Measurements from ENCODE around the gene CADPS2.

DNA sequence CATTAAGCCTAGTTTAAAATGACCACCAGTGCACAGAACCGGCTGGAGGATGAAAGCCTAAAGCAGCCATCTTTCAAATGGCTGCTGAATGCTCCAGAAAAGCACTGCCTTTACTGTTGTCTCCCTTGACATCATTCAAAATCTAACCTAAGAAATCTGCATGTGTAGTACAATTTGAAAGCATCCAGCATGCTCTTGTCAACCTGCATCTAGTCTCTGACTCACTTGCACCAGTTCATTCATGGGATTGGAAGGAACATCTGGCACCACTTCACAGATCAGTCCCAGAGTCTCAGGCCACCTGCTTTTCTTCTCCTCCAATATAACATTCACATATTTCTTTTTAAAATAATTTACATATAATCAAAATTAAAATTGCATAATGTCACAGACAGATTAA is 263.6 kb downstream of the CADPS2 start:
- TF ChIP-seq CREB1 (IDR thresholded peaks at IDR 0.05; ENCODE audit: low read depth) (no peak), TEAD4 (IDR thresholded peaks at IDR 0.05) (no peak), ZBTB7A (IDR thresholded peaks at IDR 0.05; ENCODE audit: low read depth) (no peak), YY1 (IDR thresholded peaks at IDR 0.05; ENCODE audit: low read depth) (no peak), TAF1 (IDR thresholded peaks at IDR 0.05; ENCODE audit: low read depth) (no peak), EGR1 (IDR thresholded peaks at IDR 0.05) (no peak), CEBPB (IDR thresholded peaks at IDR 0.05) (no peak), FOXM1 (IDR thresholded peaks at IDR 0.05; ENCODE audit: borderline replicate concordance, low read depth) (no peak), TCF12 (IDR thresholded peaks at IDR 0.05; ENCODE audit: low read depth) (no peak), EP300 (IDR thresholded peaks at IDR 0.05; ENCODE audit: borderline replicate concordance) (no peak)
- TF ChIP-seq, protein P1, sequence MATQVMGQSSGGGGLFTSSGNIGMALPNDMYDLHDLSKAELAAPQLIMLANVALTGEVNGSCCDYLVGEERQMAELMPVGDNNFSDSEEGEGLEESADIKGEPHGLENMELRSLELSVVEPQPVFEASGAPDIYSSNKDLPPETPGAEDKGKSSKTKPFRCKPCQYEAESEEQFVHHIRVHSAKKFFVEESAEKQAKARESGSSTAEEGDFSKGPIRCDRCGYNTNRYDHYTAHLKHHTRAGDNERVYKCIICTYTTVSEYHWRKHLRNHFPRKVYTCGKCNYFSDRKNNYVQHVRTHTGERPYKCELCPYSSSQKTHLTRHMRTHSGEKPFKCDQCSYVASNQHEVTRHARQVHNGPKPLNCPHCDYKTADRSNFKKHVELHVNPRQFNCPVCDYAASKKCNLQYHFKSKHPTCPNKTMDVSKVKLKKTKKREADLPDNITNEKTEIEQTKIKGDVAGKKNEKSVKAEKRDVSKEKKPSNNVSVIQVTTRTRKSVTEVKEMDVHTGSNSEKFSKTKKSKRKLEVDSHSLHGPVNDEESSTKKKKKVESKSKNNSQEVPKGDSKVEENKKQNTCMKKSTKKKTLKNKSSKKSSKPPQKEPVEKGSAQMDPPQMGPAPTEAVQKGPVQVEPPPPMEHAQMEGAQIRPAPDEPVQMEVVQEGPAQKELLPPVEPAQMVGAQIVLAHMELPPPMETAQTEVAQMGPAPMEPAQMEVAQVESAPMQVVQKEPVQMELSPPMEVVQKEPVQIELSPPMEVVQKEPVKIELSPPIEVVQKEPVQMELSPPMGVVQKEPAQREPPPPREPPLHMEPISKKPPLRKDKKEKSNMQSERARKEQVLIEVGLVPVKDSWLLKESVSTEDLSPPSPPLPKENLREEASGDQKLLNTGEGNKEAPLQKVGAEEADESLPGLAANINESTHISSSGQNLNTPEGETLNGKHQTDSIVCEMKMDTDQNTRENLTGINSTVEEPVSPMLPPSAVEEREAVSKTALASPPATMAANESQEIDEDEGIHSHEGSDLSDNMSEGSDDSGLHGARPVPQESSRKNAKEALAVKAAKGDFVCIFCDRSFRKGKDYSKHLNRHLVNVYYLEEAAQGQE (IDR thresholded peaks at IDR 0.05; ENCODE audit: low read depth): no peak
